ENCODE results near the gene ATP2A1. TPM values are rescaled to one million over a fixed set of nuclear protein-coding genes. Genes with fewer than 3 reads are reported as not detected.

ATP2A1 gene
- total and polyA plus RNA-seq, 2 of the 8 experiments (the other 6 are each of a cell fraction or from before 2014, with no cell fraction given) = 1.7 to 2.4 TPM

DNA sequence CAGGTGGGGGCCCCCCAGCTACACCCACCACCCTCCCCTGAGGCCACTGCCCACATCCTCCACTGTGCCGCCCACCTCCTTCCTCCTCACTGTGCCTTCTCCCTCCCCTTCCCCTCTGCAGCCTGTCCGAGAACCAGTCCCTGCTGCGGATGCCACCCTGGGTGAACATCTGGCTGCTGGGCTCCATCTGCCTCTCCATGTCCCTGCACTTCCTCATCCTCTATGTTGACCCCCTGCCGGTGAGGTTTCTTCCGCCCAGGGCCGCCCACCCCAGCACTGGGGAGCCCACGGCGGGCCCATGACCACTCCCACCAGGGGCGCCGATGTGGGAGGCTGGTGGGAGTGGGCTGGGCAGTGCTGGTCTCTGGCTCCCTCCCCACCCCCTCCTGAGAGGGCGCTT, 24.6 kb downstream of the ATP2A1 start (continued):
- TF ChIP-seq, protein P1, sequence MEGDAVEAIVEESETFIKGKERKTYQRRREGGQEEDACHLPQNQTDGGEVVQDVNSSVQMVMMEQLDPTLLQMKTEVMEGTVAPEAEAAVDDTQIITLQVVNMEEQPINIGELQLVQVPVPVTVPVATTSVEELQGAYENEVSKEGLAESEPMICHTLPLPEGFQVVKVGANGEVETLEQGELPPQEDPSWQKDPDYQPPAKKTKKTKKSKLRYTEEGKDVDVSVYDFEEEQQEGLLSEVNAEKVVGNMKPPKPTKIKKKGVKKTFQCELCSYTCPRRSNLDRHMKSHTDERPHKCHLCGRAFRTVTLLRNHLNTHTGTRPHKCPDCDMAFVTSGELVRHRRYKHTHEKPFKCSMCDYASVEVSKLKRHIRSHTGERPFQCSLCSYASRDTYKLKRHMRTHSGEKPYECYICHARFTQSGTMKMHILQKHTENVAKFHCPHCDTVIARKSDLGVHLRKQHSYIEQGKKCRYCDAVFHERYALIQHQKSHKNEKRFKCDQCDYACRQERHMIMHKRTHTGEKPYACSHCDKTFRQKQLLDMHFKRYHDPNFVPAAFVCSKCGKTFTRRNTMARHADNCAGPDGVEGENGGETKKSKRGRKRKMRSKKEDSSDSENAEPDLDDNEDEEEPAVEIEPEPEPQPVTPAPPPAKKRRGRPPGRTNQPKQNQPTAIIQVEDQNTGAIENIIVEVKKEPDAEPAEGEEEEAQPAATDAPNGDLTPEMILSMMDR (IDR thresholded peaks at IDR 0.05; ENCODE audit: control extremely low read depth in 1 of 3, insufficient read depth in 1 of 3, low read depth in 1 of 3, low read length in 3 of 3) = no peak

All from H1 (cell line).